Measurements from ENCODE around the gene RFPL4A. TPM values are rescaled to one million over a fixed set of nuclear protein-coding genes. Genes with fewer than 3 reads are reported as not detected.
"Not testable (repeated sequence)": the region's sequence is repeated elsewhere in the genome, so short reads cannot be mapped to it uniquely, and the experiment has no call there.

RFPL4A gene
- not detected in 2 replicates for total RNA-seq (2013; cell fraction: nucleolus; rRNA removed)
- 0.22 TPM in 1 of 2 replicates, not detected in the other for total RNA-seq (2014; rRNA removed)
- total RNA-seq (2014; rRNA removed; fragmentation: Illumina TruSeq; extraction: Trizol), result not detected in 2 replicates
- total RNA-seq (2021), result not detected in 2 replicates
- not detected for polyA plus RNA-seq (2011; ENCODE audit: low read depth)
- 0.19 TPM in 1 of 2 replicates, not detected in the other for polyA plus RNA-seq (2011; rRNA removed)
- 0.12 TPM in 1 of 2 replicates, not detected in the other for polyA plus RNA-seq (2011; cell fraction: cytosol; rRNA removed)
- not detected in 2 replicates for polyA plus RNA-seq (2011; cell fraction: nucleus; rRNA removed)
- 0.15 TPM in 1 of 2 replicates, not detected in the other for polyA plus RNA-seq (2012)
- not detected in 2 replicates for polyA plus RNA-seq (2014; fragmentation: Illumina TruSeq; extraction: Trizol)
- polyA plus RNA-seq (2014; fragmentation: Nextera tagmentation; extraction: Ambion mirVana), result under 1 TPM in 1 of 2 experiments, not detected in 1; 0.18 TPM
- not detected in 2 replicates for polyA plus RNA-seq (2014; rRNA removed)
- polyA plus RNA-seq (2016; fragmentation: Nextera tagmentation; extraction: Ambion mirVana), result not detected
- polyA minus RNA-seq (2011; rRNA and poly(A)+ RNA removed), result not detected in 2 replicates
- not detected in 2 replicates for polyA minus RNA-seq (2011; cell fraction: cytosol; rRNA and poly(A)+ RNA removed)
- polyA minus RNA-seq (2011; cell fraction: nucleus; rRNA and poly(A)+ RNA removed), result not detected in 2 replicates
- not detected for Bru-seq, nascent RNA
- not detected for BruChase-seq, experiment 1, labeled RNA remaining after a 6-hour chase
- not detected for BruChase-seq, experiment 2, labeled RNA remaining after a 2-hour chase
- long read RNA-seq, experiment 1, result 0 reads
- long read RNA-seq, experiment 2, result 0 reads

DNA sequence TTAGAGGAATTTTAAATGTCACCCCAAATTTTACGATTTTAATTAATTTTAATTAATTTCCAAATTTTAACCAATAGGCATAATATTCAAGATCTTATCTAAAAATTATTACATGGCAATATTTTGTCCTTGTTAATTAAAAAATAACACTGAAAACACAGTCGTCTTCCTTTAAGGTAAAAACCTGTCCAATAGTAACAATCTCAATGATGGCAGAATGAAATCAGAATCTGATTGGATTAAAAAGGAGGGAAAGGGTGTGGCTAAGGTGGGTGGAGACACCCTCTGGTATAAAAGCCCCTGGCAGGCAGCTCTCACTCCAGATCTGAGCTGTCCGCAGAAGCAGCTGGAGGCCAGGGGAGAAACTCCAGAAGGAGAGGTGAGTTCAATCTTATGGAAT, at the start of gene RFPL4A:
RFPL4A (plus strand) TSS at position 301 of the 400 bp plus-strand sequence. CDS start 2,704 bp downstream, outside the sequence.
- H3K4me3 ChIP-seq; H3K79me2 ChIP-seq (ENCODE audit: control insufficient read depth, insufficient read depth, low read length); H4K20me1 ChIP-seq (ENCODE audit: control insufficient read depth, insufficient read depth); H3K9ac ChIP-seq (ENCODE audit: control insufficient read depth, insufficient read depth, low read length); intact Hi-C loops (cut with micrococcal nuclease; ENCODE audit: unreplicated experiment); H3K4me2 ChIP-seq (ENCODE audit: control insufficient read depth, insufficient read depth); in situ Hi-C loops (cut with MboI); ATAC-seq; H3K9me3 ChIP-seq (replicated peaks; ENCODE audit: control insufficient read depth, insufficient read depth, low read length); H3K27me3 ChIP-seq (replicated peaks in 1 of 2; ENCODE audit: control insufficient read depth in 2 of 2, insufficient read depth in 2 of 2, low read length in 1 of 2); DNase-seq (ENCODE audit: low read depth, low spot score); H2AFZ ChIP-seq (ENCODE audit: control insufficient read depth, low read depth, low read length); RAD21 ChIA-PET (ENCODE audit: unreplicated experiment); CTCF ChIA-PET; FAIRE-seq; H3K27ac ChIP-seq (ENCODE audit: control insufficient read depth, insufficient read depth); BruUV-seq (replicated peaks); H3K36me3 ChIP-seq (ENCODE audit: control insufficient read depth in 2 of 2, insufficient read depth in 2 of 2, low read length in 1 of 2); POLR2A ChIA-PET; SMC1A ChIA-PET (ENCODE audit: uncharacterized antibody, unreplicated experiment); H3K4me1 ChIP-seq (ENCODE audit: control insufficient read depth, insufficient read depth, low read length): not testable (repeated sequence)
- 69% methylated on average over 2 of the region's 3 CpGs for WGBS (ENCODE audit: insufficient coverage, insufficient replicate concordance, low lambda C conversion rate, missing lambda C conversion rate)

DNA sequence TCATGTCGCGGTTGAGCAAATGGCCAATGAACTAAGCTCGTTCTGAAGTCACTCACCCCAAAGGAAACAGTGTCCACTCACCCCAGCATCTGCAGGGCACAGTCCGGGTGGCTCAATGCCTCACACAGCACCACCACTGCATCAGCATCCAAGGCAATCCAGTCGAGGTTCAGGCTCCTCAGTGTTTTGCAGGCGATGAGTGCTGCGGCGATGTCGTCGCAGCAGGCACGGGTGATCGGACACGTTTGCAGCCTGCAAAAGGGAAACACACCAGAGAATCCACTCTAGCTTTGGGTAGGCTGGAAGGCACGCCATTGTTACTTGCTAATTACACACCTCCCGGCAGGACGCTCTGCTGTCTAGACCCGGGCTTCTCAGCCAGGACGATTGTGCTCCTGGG, 47.2 kb upstream of the RFPL4A start:
- in situ Hi-C loops (cut with MboI), result no loop called here
- Histone ChIP-seq H3K27me3 (replicated peaks in 1 of 2; ENCODE audit: control insufficient read depth in 2 of 2, insufficient read depth in 2 of 2, low read length in 1 of 2) (no peaks in the 10 kb centered on the region), H3K27ac (ENCODE audit: control insufficient read depth, insufficient read depth) (no peak overlapping the region), H3K4me2 (ENCODE audit: control insufficient read depth, insufficient read depth) (no peak overlapping the region), H3K4me3 (no peak overlapping the region), H4K20me1 (ENCODE audit: control insufficient read depth, insufficient read depth) (no peaks in the 10 kb centered on the region), H3K9ac (ENCODE audit: control insufficient read depth, insufficient read depth, low read length) (no peak overlapping the region), H3K4me1 (ENCODE audit: control insufficient read depth, insufficient read depth, low read length) (no peaks in the 10 kb centered on the region), H3K9me3 (replicated peaks; ENCODE audit: control insufficient read depth, insufficient read depth, low read length) (no peaks in the 10 kb centered on the region; the same call in 2 of the 3 replicates), H2AFZ (ENCODE audit: control insufficient read depth, low read depth, low read length) (no peak overlapping the region), H3K79me2 (ENCODE audit: control insufficient read depth, insufficient read depth, low read length) (no peaks in the 10 kb centered on the region), H3K36me3 (ENCODE audit: control insufficient read depth in 2 of 2, insufficient read depth in 2 of 2, low read length in 1 of 2) (no peaks in the 10 kb centered on the region)
- ATAC-seq (no peak), FAIRE-seq (no peak), DNase-seq (ENCODE audit: low read depth, low spot score) (no peak)
- ChIA-PET RAD21 (ENCODE audit: unreplicated experiment) (no interaction called here), SMC1A (ENCODE audit: uncharacterized antibody, unreplicated experiment) (no interaction called here), POLR2A (no interaction called here), CTCF (no interaction called here)
- no TSS peak for BruUV-seq (replicated peaks)
- intact Hi-C loops (cut with micrococcal nuclease; ENCODE audit: unreplicated experiment), result no loop called here
- 62% methylated on average over 18 of the region's 18 CpGs for WGBS (ENCODE audit: insufficient coverage, insufficient replicate concordance, low lambda C conversion rate, missing lambda C conversion rate)
- TF ChIP-seq NRF1 (conservative IDR thresholded peaks at IDR 0.05; ENCODE audit: low read depth, low read length) (no peak), RBBP5 (conservative IDR thresholded peaks at IDR 0.05) (no peak), PAX5 (IDR thresholded peaks at IDR 0.05; ENCODE audit: borderline replicate concordance, low read depth, low read length) (no peak)
- TF ChIP-seq, protein P1, sequence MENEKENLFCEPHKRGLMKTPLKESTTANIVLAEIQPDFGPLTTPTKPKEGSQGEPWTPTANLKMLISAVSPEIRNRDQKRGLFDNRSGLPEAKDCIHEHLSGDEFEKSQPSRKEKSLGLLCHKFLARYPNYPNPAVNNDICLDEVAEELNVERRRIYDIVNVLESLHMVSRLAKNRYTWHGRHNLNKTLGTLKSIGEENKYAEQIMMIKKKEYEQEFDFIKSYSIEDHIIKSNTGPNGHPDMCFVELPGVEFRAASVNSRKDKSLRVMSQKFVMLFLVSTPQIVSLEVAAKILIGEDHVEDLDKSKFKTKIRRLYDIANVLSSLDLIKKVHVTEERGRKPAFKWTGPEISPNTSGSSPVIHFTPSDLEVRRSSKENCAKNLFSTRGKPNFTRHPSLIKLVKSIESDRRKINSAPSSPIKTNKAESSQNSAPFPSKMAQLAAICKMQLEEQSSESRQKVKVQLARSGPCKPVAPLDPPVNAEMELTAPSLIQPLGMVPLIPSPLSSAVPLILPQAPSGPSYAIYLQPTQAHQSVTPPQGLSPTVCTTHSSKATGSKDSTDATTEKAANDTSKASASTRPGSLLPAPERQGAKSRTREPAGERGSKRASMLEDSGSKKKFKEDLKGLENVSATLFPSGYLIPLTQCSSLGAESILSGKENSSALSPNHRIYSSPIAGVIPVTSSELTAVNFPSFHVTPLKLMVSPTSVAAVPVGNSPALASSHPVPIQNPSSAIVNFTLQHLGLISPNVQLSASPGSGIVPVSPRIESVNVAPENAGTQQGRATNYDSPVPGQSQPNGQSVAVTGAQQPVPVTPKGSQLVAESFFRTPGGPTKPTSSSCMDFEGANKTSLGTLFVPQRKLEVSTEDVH (IDR thresholded peaks at IDR 0.05; ENCODE audit: low read depth, partially characterized antibody), result no peak
- TF ChIP-seq, protein P2, sequence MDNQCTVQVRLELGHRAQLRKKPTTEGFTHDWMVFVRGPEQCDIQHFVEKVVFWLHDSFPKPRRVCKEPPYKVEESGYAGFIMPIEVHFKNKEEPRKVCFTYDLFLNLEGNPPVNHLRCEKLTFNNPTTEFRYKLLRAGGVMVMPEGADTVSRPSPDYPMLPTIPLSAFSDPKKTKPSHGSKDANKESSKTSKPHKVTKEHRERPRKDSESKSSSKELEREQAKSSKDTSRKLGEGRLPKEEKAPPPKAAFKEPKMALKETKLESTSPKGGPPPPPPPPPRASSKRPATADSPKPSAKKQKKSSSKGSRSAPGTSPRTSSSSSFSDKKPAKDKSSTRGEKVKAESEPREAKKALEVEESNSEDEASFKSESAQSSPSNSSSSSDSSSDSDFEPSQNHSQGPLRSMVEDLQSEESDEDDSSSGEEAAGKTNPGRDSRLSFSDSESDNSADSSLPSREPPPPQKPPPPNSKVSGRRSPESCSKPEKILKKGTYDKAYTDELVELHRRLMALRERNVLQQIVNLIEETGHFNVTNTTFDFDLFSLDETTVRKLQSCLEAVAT (IDR thresholded peaks at IDR 0.05), result no peak
- TF ChIP-seq, protein P3, sequence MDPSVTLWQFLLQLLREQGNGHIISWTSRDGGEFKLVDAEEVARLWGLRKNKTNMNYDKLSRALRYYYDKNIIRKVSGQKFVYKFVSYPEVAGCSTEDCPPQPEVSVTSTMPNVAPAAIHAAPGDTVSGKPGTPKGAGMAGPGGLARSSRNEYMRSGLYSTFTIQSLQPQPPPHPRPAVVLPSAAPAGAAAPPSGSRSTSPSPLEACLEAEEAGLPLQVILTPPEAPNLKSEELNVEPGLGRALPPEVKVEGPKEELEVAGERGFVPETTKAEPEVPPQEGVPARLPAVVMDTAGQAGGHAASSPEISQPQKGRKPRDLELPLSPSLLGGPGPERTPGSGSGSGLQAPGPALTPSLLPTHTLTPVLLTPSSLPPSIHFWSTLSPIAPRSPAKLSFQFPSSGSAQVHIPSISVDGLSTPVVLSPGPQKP (IDR thresholded peaks at IDR 0.05; ENCODE audit: low read depth, low read length), result no peak

All from GM12878 (cell line).